Measurements from ENCODE around the gene UBE2U. TPM values are rescaled to one million over a fixed set of nuclear protein-coding genes. Genes with fewer than 3 reads are reported as not detected.

UBE2U gene
- total RNA-seq, 1 experiment from 2014 or later: not detected

DNA sequence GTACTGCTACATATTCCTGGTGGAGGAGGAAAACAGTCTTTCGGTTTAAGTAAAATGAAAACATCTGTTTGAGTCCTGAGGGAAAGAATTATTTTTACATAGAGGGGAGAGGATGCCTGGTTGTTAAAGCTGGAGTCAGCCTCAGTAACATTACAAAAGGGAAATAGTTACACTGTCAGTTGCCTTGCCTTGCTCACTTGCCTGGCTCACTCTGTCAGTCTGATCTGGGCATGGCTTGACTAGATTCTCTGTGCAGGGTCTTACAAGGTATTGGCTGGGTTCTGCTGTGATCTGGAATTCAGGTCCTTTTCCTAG, 8.4 kb upstream of the UBE2U start (continued):
- no peak for TF ChIP-seq ZNF232 (CRISPR knock-in tag; IDR thresholded peaks at IDR 0.05)
- TF ChIP-seq, protein P1, sequence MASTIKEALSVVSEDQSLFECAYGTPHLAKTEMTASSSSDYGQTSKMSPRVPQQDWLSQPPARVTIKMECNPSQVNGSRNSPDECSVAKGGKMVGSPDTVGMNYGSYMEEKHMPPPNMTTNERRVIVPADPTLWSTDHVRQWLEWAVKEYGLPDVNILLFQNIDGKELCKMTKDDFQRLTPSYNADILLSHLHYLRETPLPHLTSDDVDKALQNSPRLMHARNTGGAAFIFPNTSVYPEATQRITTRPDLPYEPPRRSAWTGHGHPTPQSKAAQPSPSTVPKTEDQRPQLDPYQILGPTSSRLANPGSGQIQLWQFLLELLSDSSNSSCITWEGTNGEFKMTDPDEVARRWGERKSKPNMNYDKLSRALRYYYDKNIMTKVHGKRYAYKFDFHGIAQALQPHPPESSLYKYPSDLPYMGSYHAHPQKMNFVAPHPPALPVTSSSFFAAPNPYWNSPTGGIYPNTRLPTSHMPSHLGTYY (CRISPR knock-in tag; IDR thresholded peaks at IDR 0.05): no peak
- TF ChIP-seq SP1 (CRISPR knock-in tag; conservative IDR thresholded peaks at IDR 0.05): no peak
- TF ChIP-seq, protein P2, sequence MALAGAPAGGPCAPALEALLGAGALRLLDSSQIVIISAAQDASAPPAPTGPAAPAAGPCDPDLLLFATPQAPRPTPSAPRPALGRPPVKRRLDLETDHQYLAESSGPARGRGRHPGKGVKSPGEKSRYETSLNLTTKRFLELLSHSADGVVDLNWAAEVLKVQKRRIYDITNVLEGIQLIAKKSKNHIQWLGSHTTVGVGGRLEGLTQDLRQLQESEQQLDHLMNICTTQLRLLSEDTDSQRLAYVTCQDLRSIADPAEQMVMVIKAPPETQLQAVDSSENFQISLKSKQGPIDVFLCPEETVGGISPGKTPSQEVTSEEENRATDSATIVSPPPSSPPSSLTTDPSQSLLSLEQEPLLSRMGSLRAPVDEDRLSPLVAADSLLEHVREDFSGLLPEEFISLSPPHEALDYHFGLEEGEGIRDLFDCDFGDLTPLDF (CRISPR knock-in tag; IDR thresholded peaks at IDR 0.05): no peak
- TF ChIP-seq, protein P3, sequence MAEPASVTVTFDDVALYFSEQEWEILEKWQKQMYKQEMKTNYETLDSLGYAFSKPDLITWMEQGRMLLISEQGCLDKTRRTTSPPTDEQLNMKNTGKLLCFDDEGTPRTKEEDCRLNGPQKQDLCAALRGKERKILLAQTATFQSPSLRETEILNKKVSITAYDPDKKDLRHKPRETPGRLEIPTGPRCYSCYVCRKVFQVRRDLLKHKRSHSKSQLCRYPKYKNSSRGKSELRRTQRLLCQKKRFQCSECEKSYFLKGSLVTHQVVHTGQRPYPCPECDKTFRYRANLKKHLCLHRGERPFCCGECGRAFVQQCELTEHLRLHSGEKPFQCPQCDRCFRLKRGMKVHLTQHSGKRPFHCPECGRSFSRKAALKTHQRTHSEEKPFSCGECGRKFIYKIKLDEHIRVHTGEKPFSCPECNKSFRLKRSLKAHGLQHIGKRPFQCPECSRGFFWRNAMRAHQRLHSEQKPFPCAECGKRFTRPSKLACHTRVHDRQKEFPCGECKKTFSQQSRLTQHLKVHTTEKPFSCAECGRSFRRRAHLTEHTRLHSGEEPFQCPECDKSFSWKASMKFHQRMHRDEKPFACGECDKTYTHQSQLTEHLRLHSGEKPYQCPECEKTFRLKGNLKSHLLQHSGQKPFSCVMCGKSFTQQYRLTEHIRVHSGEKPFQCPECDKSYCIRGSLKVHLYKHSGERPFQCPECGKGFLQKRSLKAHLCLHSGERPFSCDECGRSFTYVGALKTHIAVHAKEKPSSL (CRISPR knock-in tag; conservative IDR thresholded peaks at IDR 0.05): no peak

DNA sequence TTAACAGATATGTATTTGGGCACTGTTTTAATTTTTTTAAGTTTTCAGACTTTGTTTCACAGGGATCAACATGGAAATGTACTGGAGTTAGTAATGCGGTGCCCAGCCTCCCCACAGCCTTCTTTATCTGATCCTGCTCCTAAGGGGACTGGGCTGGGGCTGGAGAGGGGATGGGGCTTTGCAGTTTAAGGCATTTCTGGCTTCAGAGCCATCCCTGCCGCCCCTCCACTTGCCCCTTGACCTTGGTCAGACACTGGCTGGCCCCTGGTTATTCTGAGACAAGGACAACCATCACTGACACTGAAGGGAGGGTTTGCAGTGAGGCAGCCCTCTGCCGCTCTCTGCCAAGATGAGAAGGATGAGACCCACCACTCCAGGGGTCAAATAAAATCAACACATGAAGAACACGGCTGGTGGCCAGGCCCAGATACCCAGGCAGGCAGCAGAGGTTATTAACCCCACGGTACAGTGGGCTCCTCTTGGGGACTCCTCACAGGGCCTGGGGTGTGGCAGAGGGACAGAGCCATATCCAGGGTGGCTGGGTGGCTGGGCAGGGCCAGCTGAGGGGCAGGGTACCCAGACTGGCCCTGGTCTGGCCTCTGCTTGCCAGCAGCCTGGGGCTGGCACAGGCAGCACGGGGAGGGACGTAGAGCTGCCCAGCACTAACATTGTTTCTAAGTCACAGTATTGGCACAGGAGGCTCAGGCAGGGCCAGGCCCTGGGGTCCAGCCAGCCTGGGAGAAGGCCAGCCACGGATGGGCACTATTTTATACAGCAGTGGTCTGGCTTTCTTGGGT, 7.2 kb upstream of the UBE2U start:
- no peak for ATAC-seq
- H3K27ac Mint-ChIP-seq: no peak overlapping the region
- CTCF ChIA-PET: interaction anchor here (1.4 kb wide), 1 partner anchor 505 kb away, joined by 3 read pairs; no protein-coding TSS in a partner anchor
- H3K4me3 Mint-ChIP-seq: no peak overlapping the region
- H3K36me3 Mint-ChIP-seq: no peaks in the 10 kb centered on the region; the same call in none of the 2 replicates
- H3K9me3 Mint-ChIP-seq: peaks cover 21% of the 10 kb centered on the region
- H3K27me3 Mint-ChIP-seq (ENCODE audit: low read depth): no peaks in the 10 kb centered on the region; the same call in 1 of the 2 replicates
- no peak for DNase-seq (ENCODE audit: low spot score)
- peaks cover 14% of the 10 kb centered on the region for H3K4me1 Mint-ChIP-seq
- POLR2A ChIA-PET: no interaction called here
- TF ChIP-seq, protein P4, sequence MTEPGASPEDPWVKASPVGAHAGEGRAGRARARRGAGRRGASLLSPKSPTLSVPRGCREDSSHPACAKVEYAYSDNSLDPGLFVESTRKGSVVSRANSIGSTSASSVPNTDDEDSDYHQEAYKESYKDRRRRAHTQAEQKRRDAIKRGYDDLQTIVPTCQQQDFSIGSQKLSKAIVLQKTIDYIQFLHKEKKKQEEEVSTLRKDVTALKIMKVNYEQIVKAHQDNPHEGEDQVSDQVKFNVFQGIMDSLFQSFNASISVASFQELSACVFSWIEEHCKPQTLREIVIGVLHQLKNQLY (CRISPR knock-in tag; IDR thresholded peaks at IDR 0.05): no peak
- no peak for TF ChIP-seq KAT7 (CRISPR knock-in tag; IDR thresholded peaks at IDR 0.05; ENCODE audit: borderline replicate concordance)
- no peak for TF ChIP-seq SOX15 (CRISPR knock-in tag; IDR thresholded peaks at IDR 0.05)
- TF ChIP-seq, protein P5, sequence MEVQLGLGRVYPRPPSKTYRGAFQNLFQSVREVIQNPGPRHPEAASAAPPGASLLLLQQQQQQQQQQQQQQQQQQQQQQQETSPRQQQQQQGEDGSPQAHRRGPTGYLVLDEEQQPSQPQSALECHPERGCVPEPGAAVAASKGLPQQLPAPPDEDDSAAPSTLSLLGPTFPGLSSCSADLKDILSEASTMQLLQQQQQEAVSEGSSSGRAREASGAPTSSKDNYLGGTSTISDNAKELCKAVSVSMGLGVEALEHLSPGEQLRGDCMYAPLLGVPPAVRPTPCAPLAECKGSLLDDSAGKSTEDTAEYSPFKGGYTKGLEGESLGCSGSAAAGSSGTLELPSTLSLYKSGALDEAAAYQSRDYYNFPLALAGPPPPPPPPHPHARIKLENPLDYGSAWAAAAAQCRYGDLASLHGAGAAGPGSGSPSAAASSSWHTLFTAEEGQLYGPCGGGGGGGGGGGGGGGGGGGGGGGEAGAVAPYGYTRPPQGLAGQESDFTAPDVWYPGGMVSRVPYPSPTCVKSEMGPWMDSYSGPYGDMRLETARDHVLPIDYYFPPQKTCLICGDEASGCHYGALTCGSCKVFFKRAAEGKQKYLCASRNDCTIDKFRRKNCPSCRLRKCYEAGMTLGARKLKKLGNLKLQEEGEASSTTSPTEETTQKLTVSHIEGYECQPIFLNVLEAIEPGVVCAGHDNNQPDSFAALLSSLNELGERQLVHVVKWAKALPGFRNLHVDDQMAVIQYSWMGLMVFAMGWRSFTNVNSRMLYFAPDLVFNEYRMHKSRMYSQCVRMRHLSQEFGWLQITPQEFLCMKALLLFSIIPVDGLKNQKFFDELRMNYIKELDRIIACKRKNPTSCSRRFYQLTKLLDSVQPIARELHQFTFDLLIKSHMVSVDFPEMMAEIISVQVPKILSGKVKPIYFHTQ (CRISPR knock-in tag; IDR thresholded peaks at IDR 0.05): no peak
- no peak for TF ChIP-seq ATF1 (CRISPR knock-in tag; IDR thresholded peaks at IDR 0.05)
- TF ChIP-seq, protein P6, sequence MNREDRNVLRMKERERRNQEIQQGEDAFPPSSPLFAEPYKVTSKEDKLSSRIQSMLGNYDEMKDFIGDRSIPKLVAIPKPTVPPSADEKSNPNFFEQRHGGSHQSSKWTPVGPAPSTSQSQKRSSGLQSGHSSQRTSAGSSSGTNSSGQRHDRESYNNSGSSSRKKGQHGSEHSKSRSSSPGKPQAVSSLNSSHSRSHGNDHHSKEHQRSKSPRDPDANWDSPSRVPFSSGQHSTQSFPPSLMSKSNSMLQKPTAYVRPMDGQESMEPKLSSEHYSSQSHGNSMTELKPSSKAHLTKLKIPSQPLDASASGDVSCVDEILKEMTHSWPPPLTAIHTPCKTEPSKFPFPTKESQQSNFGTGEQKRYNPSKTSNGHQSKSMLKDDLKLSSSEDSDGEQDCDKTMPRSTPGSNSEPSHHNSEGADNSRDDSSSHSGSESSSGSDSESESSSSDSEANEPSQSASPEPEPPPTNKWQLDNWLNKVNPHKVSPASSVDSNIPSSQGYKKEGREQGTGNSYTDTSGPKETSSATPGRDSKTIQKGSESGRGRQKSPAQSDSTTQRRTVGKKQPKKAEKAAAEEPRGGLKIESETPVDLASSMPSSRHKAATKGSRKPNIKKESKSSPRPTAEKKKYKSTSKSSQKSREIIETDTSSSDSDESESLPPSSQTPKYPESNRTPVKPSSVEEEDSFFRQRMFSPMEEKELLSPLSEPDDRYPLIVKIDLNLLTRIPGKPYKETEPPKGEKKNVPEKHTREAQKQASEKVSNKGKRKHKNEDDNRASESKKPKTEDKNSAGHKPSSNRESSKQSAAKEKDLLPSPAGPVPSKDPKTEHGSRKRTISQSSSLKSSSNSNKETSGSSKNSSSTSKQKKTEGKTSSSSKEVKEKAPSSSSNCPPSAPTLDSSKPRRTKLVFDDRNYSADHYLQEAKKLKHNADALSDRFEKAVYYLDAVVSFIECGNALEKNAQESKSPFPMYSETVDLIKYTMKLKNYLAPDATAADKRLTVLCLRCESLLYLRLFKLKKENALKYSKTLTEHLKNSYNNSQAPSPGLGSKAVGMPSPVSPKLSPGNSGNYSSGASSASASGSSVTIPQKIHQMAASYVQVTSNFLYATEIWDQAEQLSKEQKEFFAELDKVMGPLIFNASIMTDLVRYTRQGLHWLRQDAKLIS (CRISPR knock-in tag; IDR thresholded peaks at IDR 0.05; ENCODE audit: borderline replicate concordance): no peak
- no peak for TF ChIP-seq GRHL2 (CRISPR knock-in tag; IDR thresholded peaks at IDR 0.05; ENCODE audit: insufficient replicate concordance, severe bottlenecking)
- TF ChIP-seq, protein P3 (CRISPR knock-in tag; conservative IDR thresholded peaks at IDR 0.05): no peak
- TF ChIP-seq, protein P7, sequence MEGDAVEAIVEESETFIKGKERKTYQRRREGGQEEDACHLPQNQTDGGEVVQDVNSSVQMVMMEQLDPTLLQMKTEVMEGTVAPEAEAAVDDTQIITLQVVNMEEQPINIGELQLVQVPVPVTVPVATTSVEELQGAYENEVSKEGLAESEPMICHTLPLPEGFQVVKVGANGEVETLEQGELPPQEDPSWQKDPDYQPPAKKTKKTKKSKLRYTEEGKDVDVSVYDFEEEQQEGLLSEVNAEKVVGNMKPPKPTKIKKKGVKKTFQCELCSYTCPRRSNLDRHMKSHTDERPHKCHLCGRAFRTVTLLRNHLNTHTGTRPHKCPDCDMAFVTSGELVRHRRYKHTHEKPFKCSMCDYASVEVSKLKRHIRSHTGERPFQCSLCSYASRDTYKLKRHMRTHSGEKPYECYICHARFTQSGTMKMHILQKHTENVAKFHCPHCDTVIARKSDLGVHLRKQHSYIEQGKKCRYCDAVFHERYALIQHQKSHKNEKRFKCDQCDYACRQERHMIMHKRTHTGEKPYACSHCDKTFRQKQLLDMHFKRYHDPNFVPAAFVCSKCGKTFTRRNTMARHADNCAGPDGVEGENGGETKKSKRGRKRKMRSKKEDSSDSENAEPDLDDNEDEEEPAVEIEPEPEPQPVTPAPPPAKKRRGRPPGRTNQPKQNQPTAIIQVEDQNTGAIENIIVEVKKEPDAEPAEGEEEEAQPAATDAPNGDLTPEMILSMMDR (IDR thresholded peaks at IDR 0.05): no peak
- TF ChIP-seq TP53 (CRISPR knock-in tag; IDR thresholded peaks at IDR 0.05): no peak
- TF ChIP-seq, protein P1 (CRISPR knock-in tag; IDR thresholded peaks at IDR 0.05): no peak
- TF ChIP-seq ZNF416 (CRISPR knock-in tag; IDR thresholded peaks at IDR 0.05): no peak
- TF ChIP-seq NFE2L1 (CRISPR knock-in tag; IDR thresholded peaks at IDR 0.05): no peak
